ENCODE results near the gene LRRC7. TPM values are rescaled to one million over a fixed set of nuclear protein-coding genes. Genes with fewer than 3 reads are reported as not detected.
"Not testable (repeated sequence)": the region's sequence is repeated elsewhere in the genome, so short reads cannot be mapped to it uniquely, and the experiment has no call there.

The LRRC7 gene
- total and polyA plus RNA-seq, 4 donors, result 19.5 to 75.0 (median 46.5) TPM

GRCh38 chr1:70041317-70042045, 473.8 kb downstream of the LRRC7 start:
- Histone ChIP-seq H3K4me3 (ENCODE audit: low read depth, low read length) (no peak overlapping the region), H3K27ac (ENCODE audit: low read depth, low read length) (no peak overlapping the region), H3K4me1 (ENCODE audit: control insufficient read depth, insufficient read depth, low read length) (no peaks in the 10 kb centered on the region), H3K36me3 (ENCODE audit: control insufficient read depth, insufficient read depth, low read length) (peaks cover 5% of the 10 kb centered on the region), H3K27me3 (ENCODE audit: control insufficient read depth, insufficient read depth, low read length) (no peaks in the 10 kb centered on the region), H3K9me3 (ENCODE audit: control insufficient read depth, insufficient read depth, low read length) (no peaks in the 10 kb centered on the region)
- WGBS (ENCODE audit: insufficient coverage), result 93% methylated on average over 5 of the region's 7 CpGs
- no peak for DNase-seq (ENCODE audit: low read depth in 4 of 6, low spot score in 6 of 6)

- DNase-seq (ENCODE audit: low read depth in 4 of 6, low spot score in 6 of 6), result peak in 1 of 6 donors; percentile 8
Measured at GRCh38 chr1:70042090-70042731, 474.5 kb downstream of the LRRC7 start.

DNA sequence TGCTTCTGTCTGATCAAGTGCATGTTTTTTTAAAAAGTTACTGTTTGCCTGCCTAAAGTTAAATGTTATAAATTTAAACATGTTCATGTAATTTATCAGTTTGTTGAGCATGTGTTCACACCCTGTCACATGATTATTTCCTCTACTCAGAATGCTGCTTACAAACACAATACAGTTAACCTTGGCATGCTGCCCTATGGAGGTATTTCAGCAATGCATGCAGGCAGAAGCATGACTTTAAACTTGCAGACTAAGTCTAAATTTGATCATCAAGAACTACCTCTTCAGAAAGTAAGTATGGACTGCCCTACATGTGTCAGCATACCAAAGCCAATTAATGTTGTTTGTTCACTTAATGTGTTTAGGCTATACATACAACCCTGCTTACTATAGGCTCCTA, 476.1 kb downstream of the LRRC7 start:
- Histone ChIP-seq H3K27ac (ENCODE audit: low read depth, low read length) (no peak overlapping the region), H3K36me3 (ENCODE audit: control insufficient read depth, insufficient read depth, low read length) (peaks cover 4% of the 10 kb centered on the region), H3K4me3 (ENCODE audit: low read depth, low read length) (no peak overlapping the region), H3K27me3 (ENCODE audit: control insufficient read depth, insufficient read depth, low read length) (no peaks in the 10 kb centered on the region), H3K4me1 (ENCODE audit: control insufficient read depth, insufficient read depth, low read length) (no peaks in the 10 kb centered on the region), H3K9me3 (ENCODE audit: control insufficient read depth, insufficient read depth, low read length) (no peaks in the 10 kb centered on the region)
- DNase-seq (ENCODE audit: low read depth in 4 of 6, low spot score in 6 of 6), result peak in 2 of 6 donors; percentile 28 to 32

More at GRCh38 chr1:70042090-70042731, 474.5 kb downstream of the LRRC7 start:
- H3K9me3 ChIP-seq (ENCODE audit: control insufficient read depth, insufficient read depth, low read length), result no peaks in the 10 kb centered on the region
- H3K4me3 ChIP-seq (ENCODE audit: low read depth, low read length), result no peak overlapping the region
- no peaks in the 10 kb centered on the region for H3K4me1 ChIP-seq (ENCODE audit: control insufficient read depth, insufficient read depth, low read length)
- peak overlapping the region; percentile 21 for H3K27ac ChIP-seq (ENCODE audit: low read depth, low read length)
- peaks cover 5% of the 10 kb centered on the region for H3K36me3 ChIP-seq (ENCODE audit: control insufficient read depth, insufficient read depth, low read length)
- 44% methylated on average over 2 of the region's 3 CpGs for WGBS (ENCODE audit: insufficient coverage)
- no peaks in the 10 kb centered on the region for H3K27me3 ChIP-seq (ENCODE audit: control insufficient read depth, insufficient read depth, low read length)

GRCh38 chr1:70044832-70045231, 477.1 kb downstream of the LRRC7 start:
- Histone ChIP-seq H3K4me3 (ENCODE audit: low read depth, low read length) (no peak overlapping the region), H3K9me3 (ENCODE audit: control insufficient read depth, insufficient read depth, low read length) (no peaks in the 10 kb centered on the region), H3K4me1 (ENCODE audit: control insufficient read depth, insufficient read depth, low read length) (no peaks in the 10 kb centered on the region), H3K27ac (ENCODE audit: low read depth, low read length) (no peak overlapping the region), H3K36me3 (ENCODE audit: control insufficient read depth, insufficient read depth, low read length) (no peaks in the 10 kb centered on the region), H3K27me3 (ENCODE audit: control insufficient read depth, insufficient read depth, low read length) (no peaks in the 10 kb centered on the region)
- DNase-seq (ENCODE audit: low read depth in 4 of 6, low spot score in 6 of 6), result no peak
- WGBS (ENCODE audit: insufficient coverage), result no CpG with 5 or more reads among the region's 2 CpGs

DNA sequence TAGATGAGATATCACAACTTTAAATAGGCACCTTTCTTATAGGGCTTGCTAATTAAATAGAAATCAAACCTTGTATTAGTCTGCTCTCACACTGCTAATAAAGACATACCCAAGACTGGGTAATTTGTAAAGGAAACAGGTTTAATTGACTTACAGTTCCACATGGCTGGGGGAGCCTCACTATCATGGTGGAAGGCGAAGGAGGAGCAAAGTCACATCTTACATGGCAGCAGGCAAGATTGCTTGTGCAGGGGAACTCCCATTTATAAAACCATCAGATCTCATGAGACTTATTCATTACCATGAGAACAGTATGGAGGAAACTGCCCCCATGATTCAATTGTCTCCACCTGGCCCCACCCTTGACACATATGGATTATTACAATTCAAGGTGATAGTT, 477.9 kb downstream of the LRRC7 start:
- not testable (repeated sequence) for H3K36me3 ChIP-seq (ENCODE audit: control insufficient read depth, insufficient read depth, low read length); H3K4me1 ChIP-seq (ENCODE audit: control insufficient read depth, insufficient read depth, low read length); H3K27me3 ChIP-seq (ENCODE audit: control insufficient read depth, insufficient read depth, low read length); H3K27ac ChIP-seq (ENCODE audit: low read depth, low read length); H3K9me3 ChIP-seq (ENCODE audit: control insufficient read depth, insufficient read depth, low read length); H3K4me3 ChIP-seq (ENCODE audit: low read depth, low read length); DNase-seq (ENCODE audit: low read depth in 4 of 6, low spot score in 6 of 6)
- no CpG with 5 or more reads among the region's 1 CpG for WGBS (ENCODE audit: insufficient coverage)

DNA sequence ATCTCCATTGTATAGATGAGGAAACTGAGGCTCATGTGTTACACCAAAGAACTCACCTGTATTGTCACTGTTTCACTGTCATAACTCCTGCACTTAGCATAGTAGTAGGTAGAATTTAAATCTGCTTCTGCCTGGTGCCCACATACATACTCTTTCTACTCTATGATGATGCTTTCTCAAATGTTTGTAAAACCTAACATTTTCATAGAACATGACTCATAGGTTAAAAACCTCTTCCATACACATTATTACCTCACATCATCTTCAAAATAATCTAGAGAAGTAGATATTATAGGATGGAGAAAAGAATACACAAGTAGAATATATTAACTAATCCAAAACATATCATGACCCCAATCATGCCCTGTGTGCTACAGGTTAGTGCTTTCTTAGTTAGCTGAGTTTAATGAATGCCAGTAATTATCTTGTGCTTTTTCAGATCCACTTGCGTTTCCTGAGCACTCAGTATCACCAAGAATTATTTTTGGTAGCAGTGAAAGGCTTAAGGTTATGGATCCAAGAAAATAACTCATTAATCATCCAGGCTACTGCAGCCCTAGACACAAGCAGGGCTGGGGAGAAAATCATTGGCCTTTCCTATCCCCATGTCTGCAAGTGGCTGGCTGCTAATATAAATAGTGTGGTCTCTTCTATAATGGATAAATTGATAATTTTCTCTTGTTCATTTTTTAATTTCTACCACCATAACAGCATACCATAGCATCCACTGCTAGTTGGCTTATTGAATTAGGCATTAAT, 480.8 kb downstream of the LRRC7 start:
- WGBS (ENCODE audit: insufficient coverage), result no CpG with 5 or more reads among the region's 1 CpG
- Histone ChIP-seq H3K36me3 (ENCODE audit: control insufficient read depth, insufficient read depth, low read length) (no peaks in the 10 kb centered on the region), H3K4me3 (ENCODE audit: low read depth, low read length) (no peak overlapping the region), H3K4me1 (ENCODE audit: control insufficient read depth, insufficient read depth, low read length) (no peaks in the 10 kb centered on the region), H3K9me3 (ENCODE audit: control insufficient read depth, insufficient read depth, low read length) (no peaks in the 10 kb centered on the region), H3K27ac (ENCODE audit: low read depth, low read length) (no peak overlapping the region), H3K27me3 (ENCODE audit: control insufficient read depth, insufficient read depth, low read length) (no peaks in the 10 kb centered on the region)
- DNase-seq (ENCODE audit: low read depth in 4 of 6, low spot score in 6 of 6), result no peak

GRCh38 chr1:70051926-70052325, 484.2 kb downstream of the LRRC7 start:
- Histone ChIP-seq H3K9me3 (ENCODE audit: control insufficient read depth, insufficient read depth, low read length) (no peaks in the 10 kb centered on the region), H3K27ac (ENCODE audit: low read depth, low read length) (no peak overlapping the region), H3K4me1 (ENCODE audit: control insufficient read depth, insufficient read depth, low read length) (no peaks in the 10 kb centered on the region), H3K36me3 (ENCODE audit: control insufficient read depth, insufficient read depth, low read length) (no peaks in the 10 kb centered on the region), H3K27me3 (ENCODE audit: control insufficient read depth, insufficient read depth, low read length) (no peaks in the 10 kb centered on the region), H3K4me3 (ENCODE audit: low read depth, low read length) (no peak overlapping the region)
- no peak for DNase-seq (ENCODE audit: low read depth in 4 of 6, low spot score in 6 of 6)
- no CpG with 5 or more reads among the region's 1 CpG for WGBS (ENCODE audit: insufficient coverage)

DNA sequence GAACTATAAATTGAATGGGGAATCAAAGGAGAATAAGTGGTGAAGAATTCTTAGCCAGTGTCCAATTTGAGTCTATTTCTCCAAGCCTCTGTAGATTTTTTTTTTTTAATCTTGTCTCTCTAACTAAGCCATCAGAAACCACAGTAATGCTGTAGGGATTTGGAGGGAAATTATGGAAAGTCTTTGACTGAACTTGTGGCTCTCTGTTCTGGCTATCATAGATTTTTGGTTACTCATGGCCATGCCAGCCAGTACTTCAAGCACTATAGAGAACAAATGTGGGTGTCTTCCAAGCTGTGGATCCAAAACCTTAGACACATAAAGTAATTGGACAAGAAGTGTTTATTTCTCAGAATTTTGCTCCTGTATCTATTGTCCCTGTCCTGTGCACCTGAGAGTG, 489.8 kb downstream of the LRRC7 start:
- no peaks in the 10 kb centered on the region for H3K36me3 ChIP-seq (ENCODE audit: control insufficient read depth, insufficient read depth, low read length)
- H3K27me3 ChIP-seq (ENCODE audit: control insufficient read depth, insufficient read depth, low read length), result no peaks in the 10 kb centered on the region
- H3K9me3 ChIP-seq (ENCODE audit: control insufficient read depth, insufficient read depth, low read length), result no peaks in the 10 kb centered on the region
- no peak overlapping the region for H3K4me3 ChIP-seq (ENCODE audit: low read depth, low read length)
- DNase-seq (ENCODE audit: low read depth in 4 of 6, low spot score in 6 of 6), result no peak
- H3K27ac ChIP-seq (ENCODE audit: low read depth, low read length), result no peak overlapping the region
- no peaks in the 10 kb centered on the region for H3K4me1 ChIP-seq (ENCODE audit: control insufficient read depth, insufficient read depth, low read length)

DNA sequence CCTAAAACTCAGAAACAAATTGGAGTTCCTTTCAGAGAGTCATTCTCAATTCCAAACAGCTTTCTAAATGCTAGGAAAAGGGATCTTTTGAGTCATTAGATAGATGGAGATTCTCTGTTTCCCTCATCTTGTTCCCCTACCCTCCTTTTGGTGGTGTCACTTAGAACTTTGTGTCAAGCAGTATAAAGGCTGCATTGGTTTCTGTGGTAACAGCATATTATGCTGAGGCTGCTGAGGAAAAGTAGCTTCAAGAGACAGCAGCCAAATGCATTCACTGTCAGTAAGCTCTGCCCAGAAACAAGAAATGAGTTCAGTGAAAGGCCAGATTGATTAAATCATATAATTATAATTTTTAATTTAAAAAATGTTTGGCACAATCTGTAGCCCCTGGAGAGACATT, 493.5 kb downstream of the LRRC7 start:
- Histone ChIP-seq H3K36me3 (ENCODE audit: control insufficient read depth, insufficient read depth, low read length) (no peaks in the 10 kb centered on the region), H3K4me3 (ENCODE audit: low read depth, low read length) (no peak overlapping the region), H3K9me3 (ENCODE audit: control insufficient read depth, insufficient read depth, low read length) (no peaks in the 10 kb centered on the region), H3K4me1 (ENCODE audit: control insufficient read depth, insufficient read depth, low read length) (no peaks in the 10 kb centered on the region), H3K27me3 (ENCODE audit: control insufficient read depth, insufficient read depth, low read length) (no peaks in the 10 kb centered on the region), H3K27ac (ENCODE audit: low read depth, low read length) (peak overlapping the region; percentile 61)
- peak in 5 of 6 donors; percentile 42 to 86 (median 67) for DNase-seq (ENCODE audit: low read depth in 4 of 6, low spot score in 6 of 6)

GRCh38 chr1:70063861-70064260, 496.1 kb downstream of the LRRC7 start:
- Histone ChIP-seq H3K36me3 (ENCODE audit: control insufficient read depth, insufficient read depth, low read length) (no peaks in the 10 kb centered on the region), H3K27ac (ENCODE audit: low read depth, low read length) (no peak overlapping the region), H3K27me3 (ENCODE audit: control insufficient read depth, insufficient read depth, low read length) (no peaks in the 10 kb centered on the region), H3K4me3 (ENCODE audit: low read depth, low read length) (no peak overlapping the region), H3K4me1 (ENCODE audit: control insufficient read depth, insufficient read depth, low read length) (no peaks in the 10 kb centered on the region), H3K9me3 (ENCODE audit: control insufficient read depth, insufficient read depth, low read length) (no peaks in the 10 kb centered on the region)
- no peak for DNase-seq (ENCODE audit: low read depth in 4 of 6, low spot score in 6 of 6)
